AG10803 (cell line): Measurements from ENCODE around the gene TNFRSF8.

Experiments
- DNase-seq: peaks from one replicate; pipeline ENCODE4 v3.0.0; 2010; ENCODE audit warnings: low read depth
- H3K4me3 ChIP-seq: 2 replicates; pipeline ENCODE4 v1.5.1; 2011; ENCODE audit warnings: mild to moderate bottlenecking, low read length, control low read depth
- TF ChIP-seq, protein P1 (sequence below): conservative IDR thresholded peaks from 2 replicates; pipeline ENCODE4 v1.5.1; 2011; ENCODE audit warnings: mild to moderate bottlenecking, low read length, control low read depth, inconsistent platforms

TNFRSF8 gene

DNA sequence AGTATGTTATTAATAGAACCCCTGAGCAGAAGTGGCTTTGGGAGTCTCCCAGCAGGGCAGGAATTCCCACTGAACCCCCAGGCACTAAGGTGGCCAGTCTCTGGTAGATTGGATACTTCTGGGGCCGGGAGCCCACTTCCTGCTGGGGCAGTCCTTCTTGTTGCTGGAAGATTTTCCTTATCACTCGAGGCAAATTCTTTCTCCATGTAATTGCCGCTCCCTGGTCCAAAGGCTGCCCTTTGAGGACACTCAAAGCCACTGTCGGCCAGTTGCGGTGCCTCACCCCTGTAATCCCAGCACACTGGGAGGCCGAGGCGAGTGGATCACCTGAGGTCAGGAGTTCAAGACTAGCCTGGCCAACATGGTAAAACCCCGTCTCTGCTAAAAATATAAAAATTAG, 81.1 kb downstream of the TNFRSF8 start:
- no peak overlapping the region for H3K4me3 ChIP-seq
- no peak for DNase-seq
- TF ChIP-seq, protein P1, sequence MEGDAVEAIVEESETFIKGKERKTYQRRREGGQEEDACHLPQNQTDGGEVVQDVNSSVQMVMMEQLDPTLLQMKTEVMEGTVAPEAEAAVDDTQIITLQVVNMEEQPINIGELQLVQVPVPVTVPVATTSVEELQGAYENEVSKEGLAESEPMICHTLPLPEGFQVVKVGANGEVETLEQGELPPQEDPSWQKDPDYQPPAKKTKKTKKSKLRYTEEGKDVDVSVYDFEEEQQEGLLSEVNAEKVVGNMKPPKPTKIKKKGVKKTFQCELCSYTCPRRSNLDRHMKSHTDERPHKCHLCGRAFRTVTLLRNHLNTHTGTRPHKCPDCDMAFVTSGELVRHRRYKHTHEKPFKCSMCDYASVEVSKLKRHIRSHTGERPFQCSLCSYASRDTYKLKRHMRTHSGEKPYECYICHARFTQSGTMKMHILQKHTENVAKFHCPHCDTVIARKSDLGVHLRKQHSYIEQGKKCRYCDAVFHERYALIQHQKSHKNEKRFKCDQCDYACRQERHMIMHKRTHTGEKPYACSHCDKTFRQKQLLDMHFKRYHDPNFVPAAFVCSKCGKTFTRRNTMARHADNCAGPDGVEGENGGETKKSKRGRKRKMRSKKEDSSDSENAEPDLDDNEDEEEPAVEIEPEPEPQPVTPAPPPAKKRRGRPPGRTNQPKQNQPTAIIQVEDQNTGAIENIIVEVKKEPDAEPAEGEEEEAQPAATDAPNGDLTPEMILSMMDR: no peak

DNA sequence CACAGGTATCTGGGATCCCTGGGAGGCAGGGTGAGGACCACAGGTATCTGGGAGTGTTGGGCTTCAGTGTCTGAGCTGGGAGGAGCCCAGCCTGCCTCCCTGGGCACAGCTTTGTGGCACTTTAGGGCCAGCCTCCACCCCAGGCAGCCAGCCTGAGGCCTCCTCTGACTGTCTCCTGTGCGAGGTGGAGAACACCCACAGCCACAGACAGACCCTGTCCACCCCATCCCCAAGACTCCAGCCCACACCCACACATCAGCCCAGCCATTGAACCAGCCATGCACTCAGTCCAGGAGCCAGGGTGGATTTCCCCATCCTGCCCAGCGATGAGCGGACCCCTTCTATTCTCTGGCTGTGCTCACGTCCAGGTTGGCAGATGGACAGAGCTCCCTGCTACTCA, 81.9 kb downstream of the TNFRSF8 start:
- TF ChIP-seq, protein P1: no peak
- no peak for DNase-seq
- H3K4me3 ChIP-seq: no peak overlapping the region

DNA sequence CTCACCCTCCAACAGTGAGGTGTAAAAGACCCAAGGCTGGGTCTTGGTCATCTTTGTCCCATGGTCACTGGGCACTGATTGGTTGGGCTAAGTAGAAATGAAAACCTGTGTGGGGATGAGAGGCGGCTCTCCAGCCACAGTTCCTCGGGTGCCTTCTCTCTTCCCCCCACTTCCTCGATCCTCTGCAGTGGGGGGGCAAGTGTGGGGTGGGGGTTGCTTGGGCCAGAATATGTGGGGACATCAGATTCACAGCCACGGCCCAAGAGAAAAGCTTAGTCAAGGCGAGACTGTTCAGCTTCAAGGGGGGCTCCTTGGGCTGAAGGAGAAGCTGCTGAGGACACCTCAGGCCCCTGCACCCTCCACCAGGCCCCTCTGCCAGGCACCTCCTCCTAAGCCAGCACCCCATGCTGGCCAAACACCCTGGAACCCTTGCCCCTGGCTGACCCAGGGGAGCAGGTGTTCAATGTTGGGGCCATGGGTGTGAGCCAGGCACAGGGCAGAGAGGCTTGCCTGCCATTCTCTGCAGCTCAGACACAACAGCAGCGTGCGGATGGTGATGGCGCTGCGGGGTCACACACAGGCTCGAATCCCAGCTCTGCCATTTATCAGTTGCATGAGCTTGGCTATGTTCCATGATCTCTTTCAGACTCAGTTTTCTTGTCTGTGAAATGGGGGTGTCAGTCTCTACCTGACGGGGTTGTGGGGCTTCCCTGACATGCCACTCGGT, 82.7 kb downstream of the TNFRSF8 start:
- no peak overlapping the region for H3K4me3 ChIP-seq
- DNase-seq: no peak
- TF ChIP-seq, protein P1: no peak

DNA sequence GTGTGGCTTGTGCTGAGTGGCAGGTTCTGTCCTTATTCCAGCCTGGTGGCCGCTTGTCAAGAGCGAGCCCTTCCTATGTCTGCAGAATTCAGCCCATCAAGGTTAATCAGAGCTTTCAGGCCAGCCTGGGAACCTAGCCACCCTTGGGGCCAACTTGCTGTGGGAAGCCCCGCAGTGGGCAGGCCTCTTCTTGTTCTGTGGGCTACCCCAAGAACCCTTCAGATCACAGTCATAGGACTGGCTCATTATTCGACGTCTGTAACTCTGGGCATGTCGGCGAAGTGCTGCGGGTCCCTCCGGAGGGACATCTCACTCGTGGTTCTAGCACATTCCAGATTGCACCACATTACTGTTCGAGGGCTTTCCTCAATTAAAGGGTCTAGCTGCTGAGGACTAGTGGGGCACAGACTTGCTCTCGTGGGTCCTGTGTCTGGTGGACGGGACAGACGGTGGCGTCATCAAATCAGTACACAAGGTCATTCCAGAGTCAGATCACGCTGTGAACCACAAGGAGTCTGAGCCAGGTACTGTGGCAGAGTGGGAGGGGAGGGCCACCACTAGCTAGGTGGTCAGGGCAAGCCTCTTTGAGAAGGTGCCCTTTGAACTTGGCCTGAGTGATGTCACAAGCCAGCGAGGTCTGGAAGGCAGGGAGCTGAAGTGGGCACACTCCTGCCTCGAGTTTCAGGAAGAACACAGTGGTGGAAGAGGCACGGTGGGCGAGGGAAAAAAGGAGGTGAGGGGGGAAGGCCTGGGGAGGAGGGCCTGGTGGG, 83.4 kb downstream of the TNFRSF8 start:
- H3K4me3 ChIP-seq: no peak overlapping the region
- TF ChIP-seq, protein P1: no peak
- no peak for DNase-seq

DNA sequence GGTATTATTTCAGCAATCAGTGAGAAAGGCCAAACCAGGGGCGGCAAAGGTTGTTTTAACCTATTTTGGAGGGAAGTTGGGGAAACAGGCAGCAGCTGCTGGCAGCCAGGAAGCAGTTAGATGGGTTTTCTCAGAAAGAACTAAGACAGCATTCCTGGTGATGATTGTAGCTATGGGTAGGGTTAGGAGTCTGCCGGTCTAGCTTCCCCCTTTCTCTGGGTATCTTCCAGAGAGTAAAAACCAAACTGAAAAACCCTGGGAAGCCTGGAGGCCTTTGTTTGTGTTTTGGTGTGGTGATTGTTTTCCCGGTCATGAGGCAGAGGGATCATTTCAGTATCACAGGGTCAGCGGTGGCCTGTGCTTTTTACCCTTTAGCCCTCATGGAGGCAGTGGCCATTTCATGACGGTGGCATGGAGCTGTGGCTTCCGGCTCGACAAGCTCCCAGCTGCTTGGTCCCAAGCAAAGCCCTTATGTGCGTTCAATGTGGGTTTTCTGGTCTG, 84.1 kb downstream of the TNFRSF8 start:
- no peak for DNase-seq
- TF ChIP-seq, protein P1: no peak
- H3K4me3 ChIP-seq: no peak overlapping the region

DNA sequence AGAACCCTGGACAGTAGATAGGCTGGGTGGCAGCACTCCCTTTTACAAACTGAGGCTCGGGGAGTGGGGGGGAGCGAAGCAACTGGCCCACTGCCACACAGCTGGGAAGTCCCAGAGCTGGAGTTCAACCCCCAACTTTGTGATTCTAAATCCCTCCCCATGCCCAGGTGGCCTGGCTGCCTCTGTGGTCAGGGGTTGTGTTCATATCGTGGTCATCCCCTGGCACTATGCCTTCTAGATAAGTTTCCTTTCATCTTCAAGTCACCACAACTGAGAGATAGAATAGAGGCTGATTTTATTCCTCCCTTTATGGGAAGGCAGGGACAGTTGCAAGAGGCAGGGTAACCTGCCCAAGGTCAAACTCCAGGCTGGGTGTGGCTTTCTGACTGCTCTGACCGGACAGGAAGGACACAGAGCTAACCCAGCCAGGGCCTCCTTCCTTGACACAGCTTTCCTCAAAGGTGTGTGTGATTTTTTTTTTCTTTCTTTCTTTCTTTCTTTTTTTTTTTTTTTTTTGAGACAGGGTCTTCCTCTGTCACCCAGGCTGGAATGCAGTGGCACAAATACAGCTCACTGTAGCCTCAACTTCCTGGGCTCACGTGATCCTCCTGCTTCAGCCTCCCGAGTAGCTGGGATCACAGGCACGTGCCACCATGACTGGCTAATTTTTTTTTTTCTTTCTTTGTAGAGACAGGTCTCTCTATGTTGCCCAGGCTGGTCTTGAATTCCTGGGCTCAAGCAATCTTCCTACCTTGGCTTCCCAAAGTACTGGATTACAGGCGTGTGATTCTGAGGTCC, 85.3 kb downstream of the TNFRSF8 start:
- no peak for DNase-seq
- TF ChIP-seq, protein P1: no peak
- H3K4me3 ChIP-seq: no peak overlapping the region
